GM18861 (cell line): ENCODE results near the gene DPP10.

Experiments used
- ATAC-seq: cut with Tn5 transposase; IDR thresholded peaks from one replicate; pipeline ENCODE4 v1.9.1; 2021; ENCODE audit not compliant: unreplicated experiment

The DPP10 gene

GRCh38 chr2:115201386-115201785, 758.9 kb downstream of the DPP10 start:
- no peak for ATAC-seq

GRCh38 chr2:115208493-115209164, 766.2 kb downstream of the DPP10 start:
- ATAC-seq: no peak

DNA sequence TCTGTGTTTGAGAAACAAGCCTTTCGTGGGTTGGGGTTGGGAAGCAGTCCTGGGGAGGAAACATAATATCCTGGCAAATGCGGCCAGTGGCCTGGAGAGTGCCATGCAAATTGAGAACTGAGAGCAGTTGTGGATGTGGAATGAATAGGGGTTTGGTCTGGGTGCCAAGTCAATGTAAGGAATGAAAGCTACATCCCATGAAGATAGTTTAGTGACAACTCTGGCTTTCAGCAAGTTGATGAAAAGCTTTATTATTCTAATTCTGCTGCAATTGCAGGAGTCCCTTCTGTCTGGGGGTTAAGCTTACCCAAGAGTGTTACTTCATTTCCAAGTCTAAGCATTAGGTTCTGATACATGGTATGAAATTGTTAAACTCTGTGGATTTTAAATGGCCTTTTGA, 771.6 kb downstream of the DPP10 start:
- no peak for ATAC-seq

GRCh38 chr2:115219296-115219695, 776.9 kb downstream of the DPP10 start:
- ATAC-seq: no peak

DNA sequence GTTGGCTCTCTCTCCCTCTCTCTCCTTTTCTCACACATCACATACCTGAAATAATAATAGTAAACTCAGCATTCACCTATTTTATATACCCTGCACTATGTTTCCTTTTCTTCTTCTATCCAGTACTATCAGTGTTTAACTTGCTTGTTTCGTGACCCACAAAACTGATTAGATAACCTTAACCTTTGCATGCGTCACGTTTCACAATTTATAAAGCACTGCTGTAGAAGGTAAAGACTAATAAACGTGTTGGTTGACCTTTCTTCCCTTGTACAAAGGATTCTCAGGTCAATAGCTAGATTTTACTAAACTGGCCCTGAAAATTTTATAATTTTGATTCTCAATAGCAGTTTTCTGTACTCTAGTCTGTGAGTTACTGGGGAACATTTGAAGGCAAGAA, 791.7 kb downstream of the DPP10 start:
- no peak for ATAC-seq

GRCh38 chr2:115234737-115235136, 792.3 kb downstream of the DPP10 start:
- no peak for ATAC-seq

- no peak for ATAC-seq
These were observed 805.6 kb downstream of the DPP10 start for GRCh38 chr2:115248066-115248465.

GRCh38 chr2:115277366-115277765, 834.9 kb downstream of the DPP10 start:
- ATAC-seq: no peak

- ATAC-seq: no peak
These were observed 843.0 kb downstream of the DPP10 start for GRCh38 chr2:115285416-115285815.

DNA sequence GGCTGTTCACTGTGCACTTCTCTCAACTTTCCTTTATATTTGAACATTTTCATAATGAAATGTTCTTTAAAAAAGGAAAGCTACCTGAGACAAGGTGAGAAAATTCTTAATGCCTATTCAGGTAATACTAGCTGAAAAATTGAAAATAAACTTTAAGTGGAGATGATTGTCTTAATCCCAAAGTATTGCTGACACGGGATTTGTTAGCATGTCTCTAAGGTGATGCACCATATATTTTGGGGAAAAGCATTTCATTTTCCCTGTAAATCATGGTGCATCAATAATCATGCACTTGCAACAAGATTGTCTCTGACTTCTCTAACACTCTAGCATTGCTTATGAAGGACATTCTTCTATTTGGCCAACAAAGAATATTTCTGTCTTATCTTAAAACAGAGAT, 848.0 kb downstream of the DPP10 start:
- no peak for ATAC-seq

DNA sequence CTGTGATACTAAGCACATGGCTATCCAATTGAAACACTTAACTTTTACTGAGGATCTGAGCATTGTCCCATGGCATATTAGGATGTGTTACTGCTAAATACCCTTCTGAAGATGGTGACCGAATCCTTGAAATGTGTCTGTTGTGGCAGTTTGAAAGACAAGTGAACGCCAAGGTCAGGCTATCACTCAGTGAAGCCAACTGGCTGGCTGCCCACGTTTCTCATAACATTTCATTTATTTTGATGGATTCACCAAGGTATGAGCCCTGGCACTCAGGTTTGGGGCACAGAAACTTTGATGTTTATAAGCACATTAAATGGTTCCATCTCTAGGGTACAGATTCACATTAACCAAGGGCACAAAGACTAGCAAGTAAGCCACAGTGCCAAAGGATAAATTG, 850.3 kb downstream of the DPP10 start:
- no peak for ATAC-seq

GRCh38 chr2:115294999-115295398, 852.6 kb downstream of the DPP10 start:
- ATAC-seq: no peak

- ATAC-seq: no peak
These were observed 854.6 kb downstream of the DPP10 start for GRCh38 chr2:115297056-115297455.

DNA sequence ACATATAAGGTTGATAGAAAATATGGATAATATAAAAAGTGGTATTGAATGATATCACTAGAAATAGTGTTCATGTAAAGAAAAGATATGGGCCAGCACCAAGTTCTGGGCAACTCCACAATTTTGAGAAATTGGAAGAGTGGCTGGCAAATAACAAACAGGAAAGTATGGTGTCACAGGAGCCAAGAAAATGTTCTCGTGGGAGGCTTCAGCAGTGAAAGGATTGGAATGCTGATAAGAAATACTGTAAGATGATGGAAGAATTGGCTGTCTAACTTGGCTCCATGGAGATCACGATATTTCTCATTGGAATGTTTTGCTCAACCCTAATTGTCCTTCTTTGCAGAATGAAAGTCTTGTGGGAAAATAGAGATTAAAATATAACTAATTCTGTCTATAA, 856.8 kb downstream of the DPP10 start:
- ATAC-seq: no peak

- ATAC-seq: no peak
These were observed 863.3 kb downstream of the DPP10 start for GRCh38 chr2:115305712-115306111.

- no peak for ATAC-seq
These were observed 871.7 kb downstream of the DPP10 start for GRCh38 chr2:115314119-115314518.

- no peak for ATAC-seq
These were observed 884.6 kb downstream of the DPP10 start for GRCh38 chr2:115327061-115327460.

DNA sequence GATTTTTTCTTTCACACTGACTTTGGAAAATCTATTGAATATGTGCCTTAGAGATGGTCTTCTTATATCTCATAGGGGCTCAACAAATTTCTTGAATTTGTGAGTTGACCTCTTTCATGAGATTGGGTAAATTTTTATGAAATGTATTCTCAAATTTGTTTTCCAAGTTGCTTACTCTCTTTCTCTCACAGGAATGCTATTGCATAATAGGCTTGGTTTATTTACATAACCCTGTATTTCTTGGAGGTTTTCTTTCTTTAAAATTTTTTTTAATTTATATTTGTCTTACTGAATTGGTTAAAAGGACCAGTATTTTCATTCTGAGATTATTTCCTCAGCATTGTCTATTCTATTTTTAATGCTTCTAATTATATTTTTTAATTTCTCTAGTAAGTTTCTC, 917.1 kb downstream of the DPP10 start:
- no peak for ATAC-seq

DNA sequence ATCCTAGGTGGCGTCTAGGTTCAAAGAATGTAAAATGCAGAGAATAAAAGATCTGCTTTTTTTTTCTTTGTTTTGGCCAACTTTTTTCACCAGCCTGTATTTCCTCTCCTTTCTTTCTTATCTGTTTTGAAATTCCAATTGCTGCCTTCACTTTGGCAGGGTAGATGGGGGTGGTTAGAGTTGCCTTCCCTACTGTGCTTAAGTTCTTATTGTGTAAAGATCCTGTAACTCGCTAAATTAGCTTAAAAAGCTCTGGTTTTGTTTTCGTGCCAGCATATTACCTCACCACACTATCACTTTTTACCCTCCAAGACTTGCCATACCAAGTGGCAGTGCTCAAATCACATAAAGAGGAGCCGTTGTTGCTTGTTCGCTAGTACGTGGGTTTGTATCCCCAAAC, 921.7 kb downstream of the DPP10 start:
- no peak for ATAC-seq

DNA sequence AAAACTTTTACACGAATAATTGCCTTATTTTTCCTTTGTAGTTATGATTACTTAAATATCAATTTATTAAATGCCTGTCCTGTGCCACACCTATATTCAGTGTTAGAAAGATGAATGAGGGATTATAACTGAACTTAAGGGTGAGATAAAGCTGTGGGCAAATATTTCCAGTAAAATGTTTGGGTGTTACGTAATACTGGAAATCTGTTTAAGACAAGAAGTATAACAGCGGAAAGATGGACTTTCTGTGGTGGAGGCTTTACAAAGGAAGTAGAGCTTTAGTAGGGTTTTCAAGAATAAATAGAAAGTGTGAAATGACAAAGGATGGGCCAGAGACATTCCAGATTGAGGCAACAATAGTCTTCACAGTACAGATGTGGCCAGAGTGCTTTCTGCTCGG, 927.0 kb downstream of the DPP10 start:
- no peak for ATAC-seq

GRCh38 chr2:115374981-115375380, 932.5 kb downstream of the DPP10 start:
- ATAC-seq: no peak

- no peak for ATAC-seq
These were observed 942.0 kb downstream of the DPP10 start for GRCh38 chr2:115384399-115384798.

DNA sequence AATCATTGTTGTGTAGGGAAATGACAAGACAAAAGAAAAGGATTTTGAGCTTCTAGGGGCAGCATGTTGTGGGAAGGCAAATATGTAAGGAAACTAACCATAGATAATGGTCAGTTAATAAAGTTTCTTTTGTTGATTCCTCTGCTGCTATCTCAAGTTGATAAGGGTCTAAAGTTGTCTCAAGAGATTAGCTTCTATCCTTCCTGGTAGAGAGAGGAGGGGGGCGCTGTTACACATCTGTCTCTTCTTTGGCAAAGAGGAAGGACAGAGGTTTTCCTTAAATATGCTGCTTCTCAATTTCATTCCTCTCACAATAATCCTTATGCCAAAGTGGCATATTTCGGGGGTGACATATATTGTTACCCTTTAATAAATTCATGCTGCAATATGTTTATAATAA, 944.0 kb downstream of the DPP10 start:
- ATAC-seq: no peak
